Tibial nerve (tissue), 3 donors: ENCODE data around the gene UQCC3.

Source experiments
- POLR2A ChIP-seq, 2 donors: fragments of 450-650 bp; IDR thresholded peaks; one replicate each; pipeline ENCODE4 v1.6.1; 2017; ENCODE audit warnings: antibody characterized with exemption in 2 of 2, mild to moderate bottlenecking in 2 of 2, moderate library complexity in 2 of 2
- TF ChIP-seq, protein P1 (sequence below), 5 experiments: fragments of 200-600 bp in 3 of 5; fragments of 450-650 bp in 2 of 5; sonication (generic) in 3 of 5; IDR thresholded peaks; one replicate each; pipeline ENCODE4 v1.5.1; 2016 to 2019; ENCODE audit warnings: antibody characterized with exemption in 5 of 5, mild to moderate bottlenecking in 3 of 5, moderate library complexity in 2 of 5

DNA sequence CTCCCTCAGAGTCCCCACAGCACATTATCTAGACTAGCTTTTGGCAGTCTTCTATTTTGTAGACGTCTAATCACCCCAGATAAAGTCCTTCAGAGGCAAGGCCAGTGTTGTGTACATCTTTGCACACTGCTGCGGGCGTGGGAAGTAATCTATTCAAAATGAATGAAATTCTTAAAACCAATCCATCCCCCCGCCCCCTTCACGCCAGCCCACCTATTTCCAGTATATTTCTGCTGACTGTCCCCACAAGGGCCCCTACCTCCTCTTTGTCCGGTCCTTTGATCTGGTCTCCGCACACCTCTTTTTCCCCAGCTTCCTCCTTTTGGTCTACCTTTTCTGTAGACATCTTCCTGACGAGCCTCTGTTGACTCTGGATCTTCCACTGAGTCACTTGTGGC is 35.4 kb downstream of the UQCC3 start:
- TF ChIP-seq, protein P1, sequence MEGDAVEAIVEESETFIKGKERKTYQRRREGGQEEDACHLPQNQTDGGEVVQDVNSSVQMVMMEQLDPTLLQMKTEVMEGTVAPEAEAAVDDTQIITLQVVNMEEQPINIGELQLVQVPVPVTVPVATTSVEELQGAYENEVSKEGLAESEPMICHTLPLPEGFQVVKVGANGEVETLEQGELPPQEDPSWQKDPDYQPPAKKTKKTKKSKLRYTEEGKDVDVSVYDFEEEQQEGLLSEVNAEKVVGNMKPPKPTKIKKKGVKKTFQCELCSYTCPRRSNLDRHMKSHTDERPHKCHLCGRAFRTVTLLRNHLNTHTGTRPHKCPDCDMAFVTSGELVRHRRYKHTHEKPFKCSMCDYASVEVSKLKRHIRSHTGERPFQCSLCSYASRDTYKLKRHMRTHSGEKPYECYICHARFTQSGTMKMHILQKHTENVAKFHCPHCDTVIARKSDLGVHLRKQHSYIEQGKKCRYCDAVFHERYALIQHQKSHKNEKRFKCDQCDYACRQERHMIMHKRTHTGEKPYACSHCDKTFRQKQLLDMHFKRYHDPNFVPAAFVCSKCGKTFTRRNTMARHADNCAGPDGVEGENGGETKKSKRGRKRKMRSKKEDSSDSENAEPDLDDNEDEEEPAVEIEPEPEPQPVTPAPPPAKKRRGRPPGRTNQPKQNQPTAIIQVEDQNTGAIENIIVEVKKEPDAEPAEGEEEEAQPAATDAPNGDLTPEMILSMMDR (IDR thresholded peaks at IDR 0.05) = no peak
- no peak for TF ChIP-seq POLR2A (IDR thresholded peaks at IDR 0.05)
